K562 treated with DMSO at 1 percent for 24 hours (cell line): Measurements from ENCODE around the gene ADCY1. TPM values are rescaled to one million over a fixed set of nuclear protein-coding genes. Genes with fewer than 3 reads are reported as not detected.

Experiments used
- total RNA-seq: library from RNA; unstranded; fragments of 300-600 nt; gene quantifications from 2 replicates; pipeline ENCODE4 v1.2.3, GENCODE V29; 2022; ENCODE audit warnings: low read depth; ENCODE audit not compliant: insufficient read depth

Gene ADCY1
- 0.08 and 0.14 TPM in 2 replicates for total RNA-seq

DNA sequence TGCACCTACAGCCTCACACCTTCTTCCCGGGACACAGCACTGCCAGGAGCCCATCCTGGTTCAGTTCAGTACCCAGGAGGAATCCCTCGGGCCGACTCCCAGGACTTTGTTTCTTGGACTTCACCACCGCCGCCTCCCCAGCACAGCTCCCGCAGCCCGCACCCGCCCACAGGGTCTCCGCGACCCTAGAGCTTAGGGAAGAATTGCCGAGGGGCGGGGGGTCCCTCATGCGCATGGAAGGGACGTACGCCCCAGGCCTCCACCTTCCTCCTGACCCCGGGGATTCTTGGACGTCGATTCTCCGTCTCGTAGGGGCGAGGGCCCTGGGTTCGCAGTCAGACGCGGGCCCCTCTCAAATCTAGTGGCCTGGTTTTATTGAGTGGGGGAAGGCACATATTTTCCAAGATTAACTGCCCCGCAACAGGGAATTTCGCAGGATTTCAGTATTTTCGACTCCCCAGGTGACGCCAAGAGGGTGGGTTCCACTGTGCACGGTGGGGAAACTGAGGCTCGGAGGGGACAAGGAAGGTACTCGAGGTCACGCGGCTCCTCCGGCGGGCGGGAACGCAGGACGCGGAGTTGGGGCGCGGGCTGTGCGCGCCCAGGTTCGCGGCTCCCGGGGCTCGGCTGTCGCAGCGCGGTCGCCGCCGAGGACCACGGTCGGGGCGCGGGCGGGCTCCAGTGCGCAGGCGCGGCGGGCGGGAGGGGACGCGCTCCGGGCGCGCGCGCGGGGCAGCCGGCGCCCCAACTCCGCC lies at the start of gene ADCY1:
Gene ADCY1 (plus strand): TSS at position 708 of the 755 bp plus-strand sequence. CDS start 176 bp downstream, outside the sequence.

